GM18502 (cell line): Measurements from ENCODE around the gene TMEM115.
"Not testable (repeated sequence)": the region's sequence is repeated elsewhere in the genome, so short reads cannot be mapped to it uniquely, and the experiment has no call there.

Experiments
- ATAC-seq: cut with Tn5 transposase; IDR thresholded peaks from one replicate; pipeline ENCODE4 v1.9.1; 2021; ENCODE audit warnings: mild to moderate bottlenecking; ENCODE audit not compliant: unreplicated experiment, poor library complexity

TMEM115 gene

GRCh38 chr3:50319894-50320625 is 39.3 kb downstream of the TMEM115 start:
- ATAC-seq: no peak

DNA sequence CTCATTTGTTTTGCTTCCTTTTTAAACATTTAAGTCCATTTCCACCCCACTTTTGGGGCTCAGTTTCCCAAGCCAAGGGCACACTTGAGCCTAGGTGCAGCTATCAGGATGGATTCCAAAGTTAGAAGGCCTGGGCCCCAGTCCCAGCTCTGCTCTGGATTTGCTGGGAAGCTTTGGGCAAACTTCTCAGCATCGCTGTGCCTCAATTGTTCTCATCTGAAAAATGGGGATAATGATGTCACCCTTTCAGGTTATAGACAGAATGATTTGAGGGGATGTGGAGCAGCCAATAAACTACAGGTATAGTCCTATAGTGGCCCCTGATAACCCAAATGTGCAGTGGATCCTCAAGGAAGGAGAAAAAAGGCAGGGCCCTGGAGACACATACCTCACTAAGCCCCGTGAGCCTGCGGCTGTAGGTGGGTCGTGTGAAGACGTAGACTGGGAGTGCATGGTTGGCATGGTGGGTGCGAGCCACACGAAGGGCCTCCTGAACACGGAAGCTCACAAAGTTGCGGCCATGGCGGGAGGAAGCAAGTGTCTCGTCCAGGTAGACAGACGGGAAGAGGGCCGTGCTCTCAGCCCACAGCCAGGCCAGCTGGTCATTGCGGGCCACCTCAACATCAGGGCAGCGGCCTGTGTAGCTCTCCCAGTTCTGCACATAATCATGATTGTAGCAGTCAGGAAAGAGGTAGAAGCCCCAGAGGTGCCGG is 40.0 kb downstream of the TMEM115 start:
- ATAC-seq: no peak

DNA sequence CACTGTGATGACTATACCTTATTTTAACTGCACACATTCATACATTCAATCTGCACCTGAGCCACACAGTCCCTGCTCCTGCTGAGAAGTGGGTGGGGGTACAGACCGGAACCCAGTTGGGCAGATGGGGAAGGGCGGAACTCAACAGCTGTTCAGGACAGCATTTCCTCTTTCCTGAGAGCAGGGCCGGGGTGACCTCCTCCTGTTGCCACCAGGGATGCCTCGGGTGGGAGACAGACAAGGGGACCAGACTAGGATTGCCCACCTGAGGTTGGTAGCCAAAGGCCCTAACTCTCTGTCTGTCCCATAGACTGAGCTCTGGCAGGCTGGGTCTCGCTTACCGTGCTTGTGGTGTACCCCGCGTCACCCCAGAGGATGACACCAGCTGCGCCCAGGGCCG is 40.7 kb downstream of the TMEM115 start:
- ATAC-seq: no peak

- no peak for ATAC-seq
Observed at GRCh38 chr3:50318163-50318562, 41.2 kb downstream of the TMEM115 start.

- no peak for ATAC-seq
Observed at GRCh38 chr3:50317300-50317699, 42.0 kb downstream of the TMEM115 start.

DNA sequence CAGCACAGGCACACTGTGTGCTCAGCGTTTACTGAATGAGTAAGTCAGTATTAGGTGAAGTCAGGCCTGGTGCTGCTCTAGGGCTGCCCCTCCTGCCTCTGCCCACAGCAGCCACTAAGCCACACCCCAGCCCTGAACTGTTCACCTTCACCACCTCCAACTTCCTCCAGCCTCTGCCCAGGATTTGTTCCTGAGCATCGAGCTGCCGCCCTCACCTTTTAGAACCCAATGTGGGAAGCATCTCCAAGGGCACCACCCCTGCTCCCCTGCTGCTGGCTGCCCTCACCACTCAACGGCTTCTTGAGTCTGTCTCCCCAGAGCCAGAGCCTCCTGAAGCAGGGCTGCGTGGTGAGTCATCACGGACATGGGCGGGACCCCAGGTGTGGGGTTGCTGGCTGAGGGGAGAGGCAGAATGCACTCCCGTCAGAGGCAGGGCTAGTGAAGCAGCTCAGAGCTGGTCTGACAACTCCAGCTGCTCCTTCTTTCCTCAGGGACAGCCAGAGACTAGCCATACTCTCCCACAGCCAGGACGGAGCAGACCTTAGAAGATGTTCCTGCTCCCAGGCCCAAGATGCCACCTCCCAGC is 42.6 kb downstream of the TMEM115 start:
- no peak for ATAC-seq

DNA sequence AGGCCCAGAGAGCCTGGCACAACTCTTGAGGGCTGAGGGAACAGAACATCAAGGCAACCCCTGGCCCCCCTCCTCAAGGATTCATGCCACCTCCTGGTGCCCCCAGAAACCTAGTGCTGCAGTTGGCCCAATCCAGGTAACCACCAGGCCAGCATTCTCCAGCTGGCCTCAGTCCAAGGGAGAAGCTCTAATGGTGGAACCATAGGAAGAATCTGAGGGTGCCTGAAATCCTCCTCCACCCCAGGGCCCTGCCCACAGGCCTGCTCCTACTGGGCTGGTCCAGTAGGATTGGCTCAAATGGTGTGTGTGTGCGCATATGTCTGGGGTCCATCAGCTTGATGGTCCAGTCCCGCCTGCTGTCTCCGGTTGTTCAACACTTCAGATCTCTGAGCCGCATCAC is 44.5 kb downstream of the TMEM115 start:
- ATAC-seq: no peak

DNA sequence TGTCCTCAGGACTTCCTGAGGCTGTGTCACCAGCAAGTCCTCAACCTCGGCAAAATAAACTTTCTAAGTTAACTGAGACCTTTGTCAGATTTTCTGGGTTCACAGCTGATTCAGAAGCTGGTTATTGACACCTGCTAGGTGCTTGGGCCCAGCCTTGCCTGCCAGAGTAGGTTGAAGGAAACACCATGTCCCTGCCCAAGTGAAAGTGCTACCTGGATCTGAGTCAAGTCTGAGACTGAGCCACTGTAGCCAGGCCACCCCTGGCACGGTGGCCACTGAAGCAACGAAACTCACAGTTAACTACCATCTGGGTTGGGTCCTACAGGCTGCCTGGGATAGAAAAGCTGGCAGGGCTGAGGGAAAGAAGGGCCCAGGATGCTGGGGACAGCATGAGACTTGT is 45.0 kb downstream of the TMEM115 start:
- ATAC-seq: no peak

GRCh38 chr3:50312041-50312440 is 47.3 kb downstream of the TMEM115 start:
- ATAC-seq: not testable (repeated sequence)
